Measurements from ENCODE around the gene PPFIA4. TPM values are rescaled to one million over a fixed set of nuclear protein-coding genes. Genes with fewer than 3 reads are reported as not detected.

Gene PPFIA4
- total RNA-seq, 2 experiments from 2014 or later, result 78.8 to 79.9 TPM

DNA sequence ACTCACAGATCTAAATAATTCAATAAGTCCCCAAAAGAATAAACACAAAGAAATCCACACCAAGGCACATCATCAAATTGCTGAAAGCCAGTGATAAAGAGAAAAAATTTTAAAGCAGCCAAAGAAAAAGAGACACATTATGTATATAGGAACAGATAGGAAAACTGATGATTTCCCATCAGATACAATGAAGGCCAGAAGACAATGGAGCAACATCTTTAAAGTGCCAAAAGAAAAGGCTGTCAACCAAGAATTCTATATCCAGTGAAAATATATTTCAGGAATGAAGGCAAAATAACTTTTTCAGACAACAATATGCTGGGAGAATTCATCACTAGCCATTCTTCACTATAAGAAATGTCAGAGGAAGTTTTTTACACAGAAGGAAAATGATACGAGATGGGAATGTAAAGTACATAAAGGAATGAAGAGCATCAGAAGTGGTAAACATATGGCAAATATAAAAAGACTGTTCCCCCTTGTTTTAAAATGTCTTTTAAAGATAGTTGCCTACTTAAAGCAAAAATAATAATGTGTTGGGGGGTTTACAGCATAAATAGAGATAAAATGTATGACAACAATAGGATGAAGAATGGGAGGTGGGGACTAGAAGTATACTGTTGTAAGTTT lies 68.9 kb downstream of the PPFIA4 start:
- Mint-ChIP-seq H3K27me3 (peaks cover 12% of the 10 kb centered on the region), H3K4me3 (no peak overlapping the region), H3K36me3 (ENCODE audit: low read depth) (no peaks in the 10 kb centered on the region), H3K27ac (no peak overlapping the region), H3K9me3 (peaks cover 19% of the 10 kb centered on the region), H3K4me1 (ENCODE audit: low read depth) (no peaks in the 10 kb centered on the region)
- intact Hi-C loops (cut with micrococcal nuclease), result no loop called here
- POLR2A ChIA-PET, result no interaction called here
- ATAC-seq (no peak), DNase-seq (no peak)
- CTCF ChIA-PET, result interaction anchor here (1.1 to 1.3 kb wide), 2 partner anchors 12 to 56 kb away, joined by 3 to 6 read pairs; no protein-coding TSS in a partner anchor
- TF ChIP-seq, protein P1, sequence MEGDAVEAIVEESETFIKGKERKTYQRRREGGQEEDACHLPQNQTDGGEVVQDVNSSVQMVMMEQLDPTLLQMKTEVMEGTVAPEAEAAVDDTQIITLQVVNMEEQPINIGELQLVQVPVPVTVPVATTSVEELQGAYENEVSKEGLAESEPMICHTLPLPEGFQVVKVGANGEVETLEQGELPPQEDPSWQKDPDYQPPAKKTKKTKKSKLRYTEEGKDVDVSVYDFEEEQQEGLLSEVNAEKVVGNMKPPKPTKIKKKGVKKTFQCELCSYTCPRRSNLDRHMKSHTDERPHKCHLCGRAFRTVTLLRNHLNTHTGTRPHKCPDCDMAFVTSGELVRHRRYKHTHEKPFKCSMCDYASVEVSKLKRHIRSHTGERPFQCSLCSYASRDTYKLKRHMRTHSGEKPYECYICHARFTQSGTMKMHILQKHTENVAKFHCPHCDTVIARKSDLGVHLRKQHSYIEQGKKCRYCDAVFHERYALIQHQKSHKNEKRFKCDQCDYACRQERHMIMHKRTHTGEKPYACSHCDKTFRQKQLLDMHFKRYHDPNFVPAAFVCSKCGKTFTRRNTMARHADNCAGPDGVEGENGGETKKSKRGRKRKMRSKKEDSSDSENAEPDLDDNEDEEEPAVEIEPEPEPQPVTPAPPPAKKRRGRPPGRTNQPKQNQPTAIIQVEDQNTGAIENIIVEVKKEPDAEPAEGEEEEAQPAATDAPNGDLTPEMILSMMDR (IDR thresholded peaks at IDR 0.05), result no peak

DNA sequence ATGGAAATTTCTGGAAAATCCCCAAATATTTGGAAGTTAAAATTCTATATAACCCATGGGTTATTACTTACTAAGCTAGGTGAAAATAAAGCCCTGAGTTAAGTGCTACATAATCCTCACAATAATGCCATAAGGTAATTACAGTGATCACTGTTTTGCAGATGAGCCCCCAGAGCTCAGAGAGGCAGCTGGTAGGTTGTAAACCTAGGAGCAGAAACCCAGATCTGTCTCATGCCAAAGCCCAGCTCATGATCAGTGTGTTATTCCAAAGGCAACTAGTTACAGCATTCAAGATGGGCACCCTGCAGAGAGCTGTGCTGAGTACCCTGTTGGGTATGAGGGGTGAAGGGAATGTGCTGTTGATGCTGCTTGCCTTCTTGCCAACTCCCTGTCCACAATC lies 70.3 kb downstream of the PPFIA4 start:
- POLR2A ChIA-PET, result no interaction called here
- no peak for ATAC-seq
- Mint-ChIP-seq H3K4me1 (ENCODE audit: low read depth) (no peaks in the 10 kb centered on the region), H3K4me3 (no peak overlapping the region), H3K27me3 (peaks cover 7% of the 10 kb centered on the region), H3K9me3 (peaks cover 19% of the 10 kb centered on the region), H3K27ac (no peak overlapping the region), H3K36me3 (ENCODE audit: low read depth) (no peaks in the 10 kb centered on the region)
- CTCF ChIA-PET, result interaction anchor here (0.9 to 1.3 kb wide), 3 partner anchors 13 to 120 kb away, joined by 4 to 6 read pairs (median 4); no protein-coding TSS in a partner anchor
- TF ChIP-seq, protein P1 (IDR thresholded peaks at IDR 0.05), result no peak
- intact Hi-C loops (cut with micrococcal nuclease), result no loop called here
- no peak for DNase-seq

DNA sequence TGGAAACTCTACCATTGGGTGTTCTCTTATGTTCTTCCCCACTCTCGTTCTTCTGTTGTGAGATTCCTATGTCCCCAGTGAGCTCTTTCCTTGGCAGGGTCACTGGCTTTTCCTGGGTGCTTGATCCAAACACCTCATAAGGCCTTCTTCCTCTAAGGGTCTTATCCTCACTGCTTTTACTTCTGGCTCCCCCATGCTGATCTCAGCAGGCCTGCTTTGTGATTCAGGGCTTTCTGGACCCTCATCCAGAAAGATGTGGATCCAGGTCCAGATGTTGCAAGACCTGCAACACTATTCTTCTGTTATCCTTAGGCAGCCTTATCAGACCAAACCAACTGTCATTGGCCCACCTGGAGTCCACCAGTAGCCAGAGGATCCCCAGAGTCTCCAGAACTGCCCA lies 70.7 kb downstream of the PPFIA4 start:
- POLR2A ChIA-PET, result no interaction called here
- Mint-ChIP-seq H3K4me3 (no peak overlapping the region), H3K4me1 (ENCODE audit: low read depth) (no peaks in the 10 kb centered on the region), H3K27me3 (peaks cover 7% of the 10 kb centered on the region), H3K36me3 (ENCODE audit: low read depth) (no peaks in the 10 kb centered on the region), H3K27ac (no peak overlapping the region), H3K9me3 (peaks cover 19% of the 10 kb centered on the region)
- no peak for DNase-seq
- TF ChIP-seq, protein P1 (IDR thresholded peaks at IDR 0.05), result no peak
- CTCF ChIA-PET, result interaction anchor here (0.9 to 1.3 kb wide), 2 partner anchors 75 to 119 kb away, joined by 4 read pairs; no protein-coding TSS in a partner anchor
- intact Hi-C loops (cut with micrococcal nuclease), result no loop called here
- no peak for ATAC-seq

DNA sequence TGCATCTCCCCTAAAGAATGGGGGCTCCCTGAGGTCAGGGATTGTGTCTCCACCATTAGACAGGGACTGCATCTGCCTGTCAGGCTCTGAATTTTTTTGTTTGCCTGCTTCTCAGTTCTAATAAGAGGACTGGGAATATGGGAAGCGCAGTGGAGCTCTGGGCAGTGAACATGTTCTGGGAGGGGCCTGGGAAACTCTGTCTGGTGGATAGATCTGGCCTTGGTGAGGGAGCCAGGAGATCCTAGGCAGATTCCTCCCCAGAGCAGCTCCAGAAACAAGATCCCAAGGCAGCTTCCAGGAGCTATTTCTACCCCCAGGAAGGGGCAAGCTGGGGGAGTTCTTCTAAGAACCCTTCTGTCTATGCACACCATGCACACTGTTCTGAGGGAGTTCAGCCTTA lies 72.2 kb downstream of the PPFIA4 start:
- CTCF ChIA-PET, result interaction anchor here (0.7 to 1.6 kb wide), 3 partner anchors 15 to 99 kb away, joined by 3 to 5 read pairs (median 4); no protein-coding TSS in a partner anchor
- ATAC-seq (no peak), DNase-seq (no peak)
- POLR2A ChIA-PET, result no interaction called here
- intact Hi-C loops (cut with micrococcal nuclease), result no loop called here
- Mint-ChIP-seq H3K27me3 (peaks cover 9% of the 10 kb centered on the region), H3K36me3 (ENCODE audit: low read depth) (no peaks in the 10 kb centered on the region), H3K9me3 (peaks cover 19% of the 10 kb centered on the region), H3K4me1 (ENCODE audit: low read depth) (no peaks in the 10 kb centered on the region), H3K27ac (no peak overlapping the region), H3K4me3 (no peak overlapping the region)
- TF ChIP-seq, protein P1 (IDR thresholded peaks at IDR 0.05), result no peak

DNA sequence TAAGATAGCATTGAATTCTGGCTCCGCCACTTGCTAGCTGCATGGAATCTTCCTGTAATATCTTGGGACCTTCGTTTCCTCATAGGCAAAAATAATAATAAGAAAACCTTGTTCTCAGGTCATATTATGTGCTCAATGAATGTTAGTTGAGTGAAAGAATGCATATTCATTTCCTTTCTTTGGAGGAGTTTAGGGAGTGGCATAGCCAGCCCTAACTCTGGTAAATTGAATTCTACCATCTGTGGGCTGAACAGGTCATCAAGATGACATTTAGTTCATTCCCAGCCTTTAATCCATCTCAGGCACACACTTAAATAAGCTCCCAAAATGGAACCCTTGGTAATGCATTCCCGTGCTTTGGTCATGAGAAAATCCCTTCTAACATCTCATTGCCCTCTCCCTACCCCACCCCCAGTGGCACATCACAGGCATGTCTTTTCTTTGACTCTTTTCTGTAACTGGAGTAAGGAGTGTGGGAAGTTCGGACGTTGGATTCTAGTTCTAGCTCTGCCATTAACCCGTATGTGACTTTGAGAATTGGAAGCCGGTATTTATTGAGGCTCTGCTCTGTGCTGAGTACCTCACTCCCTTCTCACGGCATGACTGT lies 72.7 kb downstream of the PPFIA4 start:
- CTCF ChIA-PET, result interaction anchor here (0.5 to 1.6 kb wide), 4 partner anchors 16 to 100 kb away, joined by 3 to 5 read pairs (median 4); no protein-coding TSS in a partner anchor
- POLR2A ChIA-PET, result no interaction called here

More for the DNA sequence above, 72.7 kb downstream of the PPFIA4 start:
- no peak for ATAC-seq
- H3K27me3 Mint-ChIP-seq, result peaks cover 9% of the 10 kb centered on the region
- H3K36me3 Mint-ChIP-seq (ENCODE audit: low read depth), result no peaks in the 10 kb centered on the region
- H3K9me3 Mint-ChIP-seq, result peaks cover 17% of the 10 kb centered on the region
- intact Hi-C loops (cut with micrococcal nuclease), result no loop called here
- H3K4me3 Mint-ChIP-seq, result no peak overlapping the region
- H3K4me1 Mint-ChIP-seq (ENCODE audit: low read depth), result no peaks in the 10 kb centered on the region
- TF ChIP-seq, protein P1 (IDR thresholded peaks at IDR 0.05), result no peak
- no peak for DNase-seq
- H3K27ac Mint-ChIP-seq, result no peak overlapping the region
